Subcutaneous adipose tissue (tissue), 4 donors: Measurements from ENCODE around the gene ELAPOR1. TPM values are rescaled to one million over a fixed set of nuclear protein-coding genes. Genes with fewer than 3 reads are reported as not detected.

Experiments
- total RNA-seq, 4 donors: library from RNA; depleted of rRNA; stranded (reverse); fragments of >200 nt; gene quantifications; one replicate each; pipeline ENCODE4 v1.1.0, GENCODE V29; 2016
- TF ChIP-seq, protein P1 (sequence below): fragments of 450-650 bp; IDR thresholded peaks from one replicate; pipeline ENCODE4 v1.5.1; 2016; ENCODE audit warnings: low read depth, mild to moderate bottlenecking, control low read depth, antibody characterized with exemption, moderate library complexity

Gene ELAPOR1
- total RNA-seq, 4 donors from 2014 or later = 0.22 to 2.1 (median 0.51) TPM; not detected in 1

DNA sequence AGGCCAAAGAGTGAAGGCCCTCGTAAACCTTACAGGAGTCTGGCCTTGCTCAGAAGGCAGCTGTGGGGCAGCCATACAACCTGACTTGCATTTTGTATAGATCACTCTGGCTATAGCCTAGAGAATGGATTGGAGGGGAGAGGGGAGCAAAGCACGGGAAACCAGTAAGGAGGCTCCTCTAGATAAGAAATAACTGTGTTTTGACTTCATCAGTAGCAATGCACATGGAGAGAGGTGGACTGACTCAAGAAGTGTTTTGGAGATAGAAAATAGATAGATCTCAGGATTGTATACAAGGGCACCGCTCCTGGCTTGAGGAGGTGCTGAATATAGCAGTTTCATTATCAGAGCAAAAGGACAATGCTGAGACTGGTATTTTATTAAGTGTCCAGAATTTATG lies 26.5 kb downstream of the ELAPOR1 start:
- TF ChIP-seq, protein P1, sequence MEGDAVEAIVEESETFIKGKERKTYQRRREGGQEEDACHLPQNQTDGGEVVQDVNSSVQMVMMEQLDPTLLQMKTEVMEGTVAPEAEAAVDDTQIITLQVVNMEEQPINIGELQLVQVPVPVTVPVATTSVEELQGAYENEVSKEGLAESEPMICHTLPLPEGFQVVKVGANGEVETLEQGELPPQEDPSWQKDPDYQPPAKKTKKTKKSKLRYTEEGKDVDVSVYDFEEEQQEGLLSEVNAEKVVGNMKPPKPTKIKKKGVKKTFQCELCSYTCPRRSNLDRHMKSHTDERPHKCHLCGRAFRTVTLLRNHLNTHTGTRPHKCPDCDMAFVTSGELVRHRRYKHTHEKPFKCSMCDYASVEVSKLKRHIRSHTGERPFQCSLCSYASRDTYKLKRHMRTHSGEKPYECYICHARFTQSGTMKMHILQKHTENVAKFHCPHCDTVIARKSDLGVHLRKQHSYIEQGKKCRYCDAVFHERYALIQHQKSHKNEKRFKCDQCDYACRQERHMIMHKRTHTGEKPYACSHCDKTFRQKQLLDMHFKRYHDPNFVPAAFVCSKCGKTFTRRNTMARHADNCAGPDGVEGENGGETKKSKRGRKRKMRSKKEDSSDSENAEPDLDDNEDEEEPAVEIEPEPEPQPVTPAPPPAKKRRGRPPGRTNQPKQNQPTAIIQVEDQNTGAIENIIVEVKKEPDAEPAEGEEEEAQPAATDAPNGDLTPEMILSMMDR = no peak

GRCh38 chr1:109142260-109142659 lies 28.3 kb downstream of the ELAPOR1 start:
- TF ChIP-seq, protein P1 = no peak

GRCh38 chr1:109148987-109149561 lies 35.2 kb downstream of the ELAPOR1 start:
- TF ChIP-seq, protein P1 = no peak

GRCh38 chr1:109149874-109150601 lies 36.1 kb downstream of the ELAPOR1 start:
- TF ChIP-seq, protein P1 = no peak

DNA sequence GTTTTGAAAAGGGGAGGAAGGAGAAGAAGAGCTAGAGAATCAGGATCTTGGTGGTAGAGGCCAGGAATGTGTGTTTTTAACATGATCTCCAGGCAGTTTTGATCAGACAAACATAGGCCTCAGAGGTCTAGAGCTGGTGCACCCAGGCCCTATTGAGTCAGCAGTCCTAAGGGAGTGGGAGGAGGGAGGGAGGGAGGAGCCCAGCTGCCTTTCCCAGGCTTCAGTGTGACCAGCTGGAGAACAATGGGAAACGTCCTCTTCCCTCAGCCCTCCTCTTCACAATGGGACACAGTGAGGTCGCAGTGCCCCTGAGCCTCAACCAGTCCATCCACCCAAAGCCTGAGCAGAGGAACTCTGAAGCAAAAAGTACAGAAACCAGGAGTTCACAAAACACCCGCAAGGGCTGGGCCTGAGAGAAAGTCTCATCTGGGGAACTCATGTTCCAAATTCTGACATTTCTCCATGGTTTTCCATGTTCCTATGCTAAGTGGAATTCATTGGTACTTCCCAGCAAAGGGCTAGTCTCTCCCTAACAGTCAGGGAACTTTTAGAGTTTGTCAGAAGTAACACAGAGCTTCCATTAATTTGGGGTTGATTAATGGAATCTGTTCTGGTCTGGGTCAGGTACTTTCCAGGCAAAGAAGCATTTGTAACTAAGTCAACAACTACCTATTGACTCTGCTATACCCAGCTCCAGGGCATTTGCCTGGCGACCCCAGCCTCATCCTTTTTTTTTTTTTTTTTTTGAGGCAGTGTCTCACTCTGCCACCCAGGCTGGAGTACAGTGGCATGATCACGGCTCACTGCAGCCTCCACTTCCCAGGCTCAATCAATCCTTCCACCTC lies 37.5 kb downstream of the ELAPOR1 start:
- TF ChIP-seq, protein P1 = no peak

- TF ChIP-seq, protein P1 = no peak
Measured at GRCh38 chr1:109152196-109152595, 38.3 kb downstream of the ELAPOR1 start.

GRCh38 chr1:109156916-109157385 lies 43.0 kb downstream of the ELAPOR1 start:
- TF ChIP-seq, protein P1 = no peak
